ENCODE results near the gene STC2.
A peak's percentile ranks its signal among the peaks of the same experiment; 100 is the strongest.

The STC2 gene

GRCh38 chr5:173311818-173312585 lies 16.2 kb downstream of the STC2 start:
- no peak for DNase-seq

GRCh38 chr5:173310861-173311785 lies 17.1 kb downstream of the STC2 start:
- DNase-seq = peak; percentile 37

- no peak for DNase-seq
Observed at GRCh38 chr5:173310218-173310769, 17.9 kb downstream of the STC2 start.

- no peak for DNase-seq
Observed at GRCh38 chr5:173309731-173310130, 18.5 kb downstream of the STC2 start.

GRCh38 chr5:173308226-173308625 lies 20.0 kb downstream of the STC2 start:
- no peak for DNase-seq

GRCh38 chr5:173307695-173308094 lies 20.5 kb downstream of the STC2 start:
- no peak for DNase-seq

GRCh38 chr5:173306695-173307094 lies 21.5 kb downstream of the STC2 start:
- DNase-seq = no peak

- no peak for DNase-seq
Observed at GRCh38 chr5:173304591-173304988, 23.6 kb downstream of the STC2 start.

GRCh38 chr5:173303878-173304590 lies 24.2 kb downstream of the STC2 start:
- DNase-seq = peak; percentile 56

- peak; percentile 78 for DNase-seq
Observed at GRCh38 chr5:173302546-173303155, 25.6 kb downstream of the STC2 start.

- DNase-seq = no peak
Observed at GRCh38 chr5:173301695-173302545, 26.3 kb downstream of the STC2 start.

- DNase-seq = no peak
Observed at GRCh38 chr5:173300389-173301047, 27.7 kb downstream of the STC2 start.

GRCh38 chr5:173299820-173300219 lies 28.4 kb downstream of the STC2 start:
- no peak for DNase-seq

- DNase-seq = no peak
Observed at GRCh38 chr5:173298213-173298926, 29.8 kb downstream of the STC2 start.

GRCh38 chr5:173297813-173298212 lies 30.4 kb downstream of the STC2 start:
- DNase-seq = no peak

- DNase-seq = no peak
Observed at GRCh38 chr5:173296737-173297676, 31.2 kb downstream of the STC2 start.

- DNase-seq = no peak
Observed at GRCh38 chr5:173295796-173296195, 32.4 kb downstream of the STC2 start.

- no peak for DNase-seq
Observed at GRCh38 chr5:173294673-173295320, 33.4 kb downstream of the STC2 start.
